Stomach (tissue), 9 donors: ENCODE results near the gene MRC2. TPM values are rescaled to one million over a fixed set of nuclear protein-coding genes. Genes with fewer than 3 reads are reported as not detected.

ENCODE experiments used
- DNase-seq, 2 donors: peaks; one replicate each; pipeline versions ENCODE4 v3.0.0 to v3.0.0-alpha.2; 2013 to 2019
- H3K27ac ChIP-seq, 5 donors: fragments of 200-600 bp in 4 of 5; sonication (generic) in 4 of 5; one replicate each; pipeline ENCODE4 v1.5.1; 2013 to 2019; ENCODE audit warnings: mild to moderate bottlenecking in 1 of 5, moderate library complexity in 1 of 5
- H3K27me3 ChIP-seq, 3 donors: fragments of 200-600 bp; sonication (generic); one replicate each; pipeline ENCODE4 v1.5.1; 2017 to 2019; ENCODE audit warnings: mixed run types in 1 of 3
- H3K36me3 ChIP-seq, 4 donors: fragments of 200-600 bp; sonication (generic); 1 replicate in 3 of 4; 2 replicates in 1 of 4; pipeline ENCODE4 v1.5.1; 2016 to 2019
- H3K4me1 ChIP-seq, 4 donors: fragments of 200-600 bp; sonication (generic); one replicate each; pipeline ENCODE4 v1.5.1; 2016 to 2019
- H3K4me3 ChIP-seq, 4 donors: fragments of 200-600 bp; sonication (generic) in 3 of 4; one replicate each; pipeline ENCODE4 v1.5.1; 2016 to 2019; ENCODE audit warnings: mild to moderate bottlenecking in 1 of 4
- H3K9me3 ChIP-seq, 4 donors: fragments of 200-600 bp; sonication (generic); one replicate each; pipeline ENCODE4 v1.5.1; 2016 to 2019
- CTCF ChIP-seq, 7 experiments: fragments of 450-650 bp in 4 of 7; fragments of 200-600 bp in 3 of 7; sonication (generic) in 3 of 7; IDR thresholded peaks; one replicate each; pipeline ENCODE4 v1.5.1; 2016 to 2019; ENCODE audit warnings: antibody characterized with exemption in 7 of 7, control low read depth in 2 of 7, mild to moderate bottlenecking in 1 of 7
- EP300 ChIP-seq: sonication (generic); formaldehyde crosslinking; IDR thresholded peaks from one replicate; pipeline ENCODE4 v1.6.1; 2017; ENCODE audit warnings: antibody characterized with exemption
- POLR2A ChIP-seq, 4 donors: fragments of 450-650 bp; IDR thresholded peaks; one replicate each; pipeline ENCODE4 v1.6.1; 2016; ENCODE audit warnings: antibody characterized with exemption in 4 of 4, control low read depth in 2 of 4, mild to moderate bottlenecking in 1 of 4, moderate library complexity in 1 of 4
- POLR2AphosphoS5 ChIP-seq, 3 donors: sonication (generic); formaldehyde crosslinking; IDR thresholded peaks; one replicate each; pipeline ENCODE4 v1.6.1; 2016; ENCODE audit warnings: antibody characterized with exemption in 3 of 3
- WGBS, 5 donors: extraction: QIAGEN DNeasy Blood & Tissue Kit in 3 of 5; methylation state at CpG; one replicate each; pipeline versions ENCODE4 v1.1.5 to v1.1.7; 2013 to 2018; 5-methylcytosine and 5-hydroxymethylcytosine counted together
- intact Hi-C: fragments of 100-400 bp; cut with DNase I; formaldehyde crosslinking; loops from one replicate; pipeline ENCODE4 v1.15.1; 2023; ENCODE audit warnings: low total_unique reads
- polyA plus RNA-seq, 3 donors: library from polyadenylated mRNA; stranded (reverse); fragments of 200-250 nt; gene quantifications; one replicate each; pipeline ENCODE4 v1.2.3, GENCODE V29; 2013
- total RNA-seq, 5 donors: library from RNA; depleted of rRNA; stranded (reverse); fragments of >200 nt; gene quantifications; one replicate each; pipeline versions ENCODE4 v1.1.0 to v1.2.3, GENCODE V29; 2014 to 2016
- donor health status: healthy with polysubstance abuse.
- donor health status: Bipolar disorder and iron deficiency.
- donor health status: healthy.

MRC2 gene
- total and polyA plus RNA-seq, 8 donors = 4.7 to 107 (median 13.8) TPM

- no peak overlapping the region for H3K4me3 ChIP-seq
- H3K27ac ChIP-seq = no peak overlapping the region
- intact Hi-C loops = no loop called here
- peaks cover 0 to 11% (median 0%) of the 10 kb centered on the region in 3 donors for H3K27me3 ChIP-seq
- H3K4me1 ChIP-seq = peaks cover 27 to 45% (median 37%) of the 10 kb centered on the region in 4 donors
- TF ChIP-seq POLR2AphosphoS5 (IDR thresholded peaks at IDR 0.05) = no peak
- no peak for TF ChIP-seq CTCF (IDR thresholded peaks at IDR 0.05)
- TF ChIP-seq POLR2A (IDR thresholded peaks at IDR 0.05) = no peak
- no peak for TF ChIP-seq EP300
- no peaks in the 10 kb centered on the region for H3K9me3 ChIP-seq
- no peaks in the 10 kb centered on the region for H3K36me3 ChIP-seq
- 84 to 94% (median 87%) methylated on average over 6 of the region's 6 CpGs for WGBS, 5 donors
- DNase-seq = no peak
Observed at GRCh38 chr17:62650587-62650986, 23.1 kb downstream of the MRC2 start.

- intact Hi-C loops = no loop called here
- Histone ChIP-seq H3K27ac (peak overlapping the region; percentile 43 to 87 (median 75)), H3K27me3 (peaks cover 0 to 11% (median 0%) of the 10 kb centered on the region in 3 donors), H3K9me3 (no peaks in the 10 kb centered on the region), H3K36me3 (no peaks in the 10 kb centered on the region), H3K4me3 (peak overlapping the region; percentile 52 to 63 (median 54)), H3K4me1 (peaks cover 27 to 45% (median 37%) of the 10 kb centered on the region in 4 donors)
- WGBS, 5 donors = 2 to 6% (median 3%) methylated on average over 39 to 57 of the region's 57 CpGs
- TF ChIP-seq POLR2AphosphoS5 (IDR thresholded peaks at IDR 0.05) (peak in 2 of 3 donors; percentile 56 to 80), CTCF (IDR thresholded peaks at IDR 0.05) (no peak)
- peak; percentile 73 to 81 for DNase-seq
Observed at GRCh38 chr17:62652251-62653001, 25.0 kb downstream of the MRC2 start.

GRCh38 chr17:62653002-62653825 is 25.7 kb downstream of the MRC2 start:
- TF ChIP-seq CTCF (IDR thresholded peaks at IDR 0.05) (no peak), EP300 (no peak), POLR2A (IDR thresholded peaks at IDR 0.05) (no peak), POLR2AphosphoS5 (IDR thresholded peaks at IDR 0.05) (no peak)
- H3K27ac ChIP-seq = peak overlapping the region; percentile 43 to 87 (median 75)
- peak; percentile 63 to 82 for DNase-seq
- H3K4me1 ChIP-seq = peaks cover 27 to 42% (median 36%) of the 10 kb centered on the region in 4 donors
- intact Hi-C loops = no loop called here
- 3 to 4% (median 4%) methylated on average over 20 to 30 of the region's 30 CpGs for WGBS, 5 donors
- no peaks in the 10 kb centered on the region for H3K9me3 ChIP-seq
- H3K27me3 ChIP-seq = peaks cover 0 to 11% (median 0%) of the 10 kb centered on the region in 3 donors
- H3K36me3 ChIP-seq = no peaks in the 10 kb centered on the region
- peak overlapping the region; percentile 52 to 63 (median 54) for H3K4me3 ChIP-seq
